Prostate gland (tissue), 2 donors: Measurements from ENCODE around the gene SH3BP1.

Experiments
- CTCF ChIP-seq, 4 experiments: fragments of 200-600 bp in 2 of 4; fragments of 450-650 bp in 2 of 4; sonication (generic) in 2 of 4; IDR thresholded peaks; 1 replicate in 3 of 4; 2 replicates in 1 of 4; pipeline ENCODE4 v1.5.1; 2016 to 2019; ENCODE audit warnings: antibody characterized with exemption in 4 of 4, mild to moderate bottlenecking in 2 of 4, moderate library complexity in 2 of 4
- POLR2A ChIP-seq: fragments of 450-650 bp; IDR thresholded peaks from one replicate; pipeline ENCODE4 v1.6.1; 2016; ENCODE audit warnings: antibody characterized with exemption, mild to moderate bottlenecking
- POLR2AphosphoS5 ChIP-seq: sonication (generic); formaldehyde crosslinking; IDR thresholded peaks from one replicate; pipeline ENCODE4 v1.6.1; 2017; ENCODE audit warnings: antibody characterized with exemption

GRCh38 chr22:37659897-37660708, 20.6 kb downstream of the SH3BP1 start:
- TF ChIP-seq CTCF (IDR thresholded peaks at IDR 0.05) = no peak
- no peak for TF ChIP-seq POLR2AphosphoS5
- no peak for TF ChIP-seq POLR2A
